Activated CD8-positive, alpha-beta memory T cell treated with anti-CD3 and anti-CD28 coated beads for 24 hours (primary cell): ENCODE results near the gene WFS1.

Source experiments
- DNase-seq: peaks from one replicate; pipeline ENCODE4 v3.0.0-alpha.2; 2020

The WFS1 gene

DNA sequence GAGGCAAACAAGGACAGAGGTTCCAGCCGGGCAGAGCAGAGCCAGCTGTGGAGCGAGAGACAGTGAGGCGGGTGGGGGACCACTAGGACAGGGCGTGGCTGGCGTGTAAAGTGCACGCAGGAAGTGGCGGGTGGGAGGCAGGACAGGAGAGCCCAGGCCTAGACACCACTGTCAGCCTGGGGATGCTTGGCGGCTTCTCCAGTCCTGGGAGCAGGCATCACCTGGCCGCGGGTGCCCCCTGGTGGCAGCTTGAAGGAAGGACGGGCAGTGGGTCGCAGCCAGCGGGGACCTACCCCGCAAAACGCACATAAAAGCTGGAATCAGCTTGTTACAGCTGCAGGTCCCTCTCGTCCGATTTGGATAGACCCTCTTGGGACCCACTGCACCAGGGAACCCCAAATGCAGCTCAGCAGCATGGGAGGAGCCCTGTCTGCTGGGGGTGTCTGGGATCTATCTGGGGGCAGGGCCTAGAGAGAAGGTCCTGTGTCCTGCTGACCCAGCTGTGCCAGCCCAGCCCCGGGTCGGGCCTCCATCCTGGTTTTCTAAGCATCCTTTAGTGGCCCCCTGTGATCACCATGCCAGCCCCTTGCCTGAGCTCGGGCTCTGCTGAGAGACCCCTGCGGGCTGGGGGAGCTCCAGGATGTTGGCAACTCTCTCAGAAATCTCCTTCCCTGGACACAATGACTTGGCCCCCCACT, 57.7 kb downstream of the WFS1 start:
- peak; percentile 92 for DNase-seq

- no peak for DNase-seq
Observed at GRCh38 chr4:6328526-6328925, 58.9 kb downstream of the WFS1 start.

DNA sequence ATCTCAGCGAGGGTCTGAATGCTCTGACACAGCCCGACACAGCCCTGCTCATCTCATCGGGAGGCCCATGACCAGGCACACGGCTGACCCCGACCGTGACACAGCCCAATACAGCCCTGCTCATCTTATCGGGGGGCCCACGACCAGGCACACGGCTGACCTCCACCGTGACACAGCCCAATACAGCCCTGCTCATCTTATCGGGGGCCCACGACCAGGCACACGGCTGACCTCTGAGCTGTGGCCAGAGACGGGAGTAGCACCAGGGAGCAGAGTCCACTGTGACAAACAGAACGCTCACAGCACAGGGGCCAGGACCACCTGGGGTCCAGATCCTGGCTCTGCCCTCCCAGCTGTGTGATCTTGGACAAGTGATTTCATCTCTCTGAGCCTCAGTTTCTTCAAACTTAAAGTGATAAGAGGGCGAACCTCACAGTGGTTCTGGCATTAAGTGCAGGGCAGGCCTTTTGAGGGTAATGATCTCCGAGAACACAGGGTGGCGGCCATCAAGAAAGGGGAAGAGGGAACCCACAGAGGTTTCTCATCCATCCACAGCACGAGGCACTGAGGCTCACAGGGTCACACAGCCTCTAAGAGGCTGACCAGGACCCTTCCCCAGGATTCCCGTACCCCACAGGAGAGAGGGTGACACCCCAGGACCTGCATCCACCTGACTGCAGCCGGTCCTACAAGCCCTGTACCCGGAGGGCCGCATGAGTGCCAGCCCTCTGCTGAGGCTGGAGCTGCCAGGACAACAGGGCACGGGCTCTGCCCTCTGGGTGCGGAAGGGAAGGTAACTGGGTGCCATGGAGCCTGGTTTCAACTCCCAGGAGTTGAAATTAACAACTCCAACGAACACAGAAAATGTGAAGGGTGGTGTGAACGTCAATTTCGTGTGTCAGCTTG, 60.1 kb downstream of the WFS1 start:
- DNase-seq = no peak

DNA sequence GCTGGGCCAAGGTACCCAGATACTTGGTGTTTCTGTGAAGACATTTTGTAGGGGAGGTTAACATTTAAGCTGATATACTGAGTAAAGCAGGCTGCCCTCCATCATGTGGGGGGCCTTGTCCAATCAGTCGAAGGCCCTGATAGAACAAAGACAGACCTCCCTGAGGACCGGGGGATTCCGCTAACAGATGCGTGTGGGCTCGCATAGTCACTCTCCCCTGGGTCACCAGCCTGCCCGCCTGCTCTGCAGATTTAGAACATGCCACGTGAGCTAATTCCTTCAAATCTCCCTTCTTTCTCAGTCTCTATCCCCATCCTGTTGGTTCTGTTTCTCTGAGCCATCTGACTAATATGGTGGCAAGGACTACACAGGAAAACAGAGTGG, 60.7 kb downstream of the WFS1 start:
- no peak for DNase-seq

DNA sequence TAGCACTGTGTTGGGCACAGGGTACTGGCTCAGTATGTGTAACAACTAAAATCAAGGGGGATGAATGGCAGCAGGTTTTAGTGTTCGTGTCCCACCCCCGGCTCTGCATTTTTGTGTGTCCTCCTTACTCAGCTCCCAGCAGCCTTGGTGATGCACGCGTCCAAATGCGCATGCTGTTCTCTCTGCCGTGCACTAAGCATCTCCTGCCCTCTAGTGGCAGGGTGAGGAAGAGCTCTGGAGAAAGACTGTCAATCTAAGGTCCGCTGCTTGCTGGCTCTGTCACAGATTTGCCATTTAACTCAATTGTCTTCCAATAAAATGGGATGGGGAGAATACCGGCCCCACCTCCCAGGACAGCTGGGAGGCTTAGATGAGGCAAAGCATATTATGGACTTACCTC, 61.4 kb downstream of the WFS1 start:
- DNase-seq = no peak

GRCh38 chr4:6331468-6331867, 61.8 kb downstream of the WFS1 start:
- no peak for DNase-seq

DNA sequence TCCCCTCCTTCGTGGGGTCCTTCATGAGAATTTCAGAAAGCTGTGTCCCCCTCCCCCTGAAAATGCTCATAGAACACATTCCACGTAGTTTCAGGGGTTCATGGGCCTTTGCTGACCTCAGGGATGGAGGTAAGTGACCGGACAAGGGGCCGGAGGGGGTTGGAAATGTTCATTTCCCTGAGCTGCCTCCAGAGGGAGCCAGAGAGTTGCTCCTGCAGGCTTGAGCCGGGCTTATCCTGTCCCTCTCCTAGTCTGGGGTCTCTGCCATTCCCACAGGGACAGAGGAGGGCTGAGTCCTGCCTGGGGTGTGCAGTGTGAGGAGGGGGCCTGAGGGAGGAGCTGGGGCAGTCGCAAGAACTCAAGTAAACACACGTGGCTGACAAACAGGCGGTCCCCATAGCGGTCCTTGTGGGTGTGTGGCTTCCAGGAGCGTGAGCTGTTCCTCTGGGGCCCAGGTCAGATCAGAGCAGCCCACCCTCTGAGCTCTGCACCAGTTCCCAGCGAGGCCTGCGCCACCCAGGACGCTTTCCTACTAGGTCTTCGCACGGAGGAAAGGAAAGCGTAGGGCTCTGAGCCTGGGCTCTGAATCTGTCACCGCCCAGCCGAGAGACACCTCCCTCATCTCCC, 62.5 kb downstream of the WFS1 start:
- DNase-seq = no peak

DNA sequence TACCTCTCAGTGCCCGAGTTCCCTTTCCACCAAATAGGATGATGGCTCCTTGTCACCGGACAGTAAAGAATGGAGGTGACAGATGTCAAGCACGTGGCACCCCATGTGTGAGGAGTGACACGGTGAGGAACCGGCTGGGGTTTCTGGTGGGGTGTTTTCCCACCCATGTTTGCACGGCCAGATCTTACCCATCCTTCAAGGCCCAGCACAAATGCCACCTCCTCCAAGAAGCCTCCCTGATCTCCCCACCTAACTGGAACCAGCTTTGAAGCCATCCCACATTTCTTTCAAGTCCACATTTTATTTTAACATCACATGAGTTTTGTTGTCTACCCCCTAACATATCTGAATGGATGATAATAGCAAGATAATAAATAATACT, 63.0 kb downstream of the WFS1 start:
- DNase-seq = no peak

DNA sequence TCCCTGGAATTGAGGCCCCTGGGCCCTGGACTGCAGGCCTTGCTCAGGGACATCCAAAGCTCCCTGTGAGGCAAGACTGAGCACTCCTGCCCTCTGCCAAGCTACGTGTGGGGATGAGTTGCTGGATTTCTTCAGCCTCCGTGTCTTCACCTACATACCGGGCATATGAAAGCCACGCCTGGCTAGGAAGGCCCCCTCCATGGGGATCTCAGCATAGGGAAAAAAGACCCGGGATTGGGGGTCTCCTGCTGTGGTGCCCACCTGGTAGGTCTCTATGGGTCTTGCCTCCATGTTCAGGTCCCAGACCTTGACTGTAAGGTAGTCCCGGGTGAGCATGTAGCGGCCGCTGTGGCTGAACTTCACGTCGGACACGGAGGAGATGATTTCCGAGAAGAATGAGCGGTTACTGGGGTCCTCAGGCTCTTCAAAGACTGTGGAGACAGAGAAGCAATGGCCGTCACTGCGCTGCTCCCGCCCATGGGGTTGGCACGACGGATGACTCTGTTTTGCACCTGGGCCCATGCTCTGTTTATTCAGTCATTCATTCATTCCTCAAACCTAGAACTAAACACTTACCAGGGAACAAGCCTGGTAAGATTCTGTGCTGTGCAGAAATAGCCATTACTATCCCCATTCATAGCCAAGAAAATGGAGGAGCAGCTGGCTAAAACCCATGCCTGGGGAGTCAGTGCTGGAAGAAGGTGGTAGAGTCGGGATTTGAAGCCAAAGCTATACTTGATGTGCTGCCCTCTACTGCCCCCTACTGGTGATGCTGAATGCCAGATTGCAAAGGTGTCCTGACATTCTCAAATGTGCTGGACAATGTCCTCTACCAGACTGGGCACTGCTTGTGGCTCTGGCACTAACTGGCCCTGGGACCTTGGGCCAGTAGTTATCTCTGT, 63.9 kb downstream of the WFS1 start:
- DNase-seq = no peak

GRCh38 chr4:6334203-6334887, 64.7 kb downstream of the WFS1 start:
- no peak for DNase-seq

GRCh38 chr4:6335040-6335590, 65.5 kb downstream of the WFS1 start:
- no peak for DNase-seq

- DNase-seq = no peak
Observed at GRCh38 chr4:6336166-6336565, 66.5 kb downstream of the WFS1 start.

DNA sequence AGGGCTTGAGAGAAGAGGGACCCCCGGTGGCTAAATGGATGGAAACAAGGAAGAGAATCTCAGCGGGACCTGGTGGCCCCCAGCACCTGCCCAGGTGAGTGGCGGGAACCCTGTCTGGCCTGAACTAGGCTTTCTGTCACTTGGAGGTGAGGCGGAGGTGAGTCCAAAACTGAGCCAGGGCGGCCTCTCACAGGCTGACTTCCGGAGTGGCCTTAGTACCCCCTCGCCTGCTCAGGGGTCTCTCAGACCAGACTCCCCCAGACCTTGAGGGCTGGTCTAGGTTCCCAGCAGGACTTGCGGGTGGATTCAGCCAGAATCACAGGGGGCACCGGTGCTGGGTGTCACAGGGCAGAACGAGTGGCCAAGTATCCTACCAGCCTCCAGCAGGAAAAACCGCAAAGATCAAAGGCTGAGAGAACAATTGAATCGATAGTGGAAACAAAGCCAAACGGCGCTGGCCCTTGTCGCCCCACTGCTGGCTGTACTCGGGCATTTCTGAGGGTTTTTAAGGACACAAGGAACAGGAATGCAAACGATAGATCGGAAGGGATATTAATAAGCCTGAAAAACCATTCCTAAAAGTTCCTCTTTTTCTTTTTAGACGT, 67.8 kb downstream of the WFS1 start:
- no peak for DNase-seq

GRCh38 chr4:6338175-6338950, 68.7 kb downstream of the WFS1 start:
- DNase-seq = no peak

- DNase-seq = no peak
Observed at GRCh38 chr4:6338951-6339817, 69.5 kb downstream of the WFS1 start.

DNA sequence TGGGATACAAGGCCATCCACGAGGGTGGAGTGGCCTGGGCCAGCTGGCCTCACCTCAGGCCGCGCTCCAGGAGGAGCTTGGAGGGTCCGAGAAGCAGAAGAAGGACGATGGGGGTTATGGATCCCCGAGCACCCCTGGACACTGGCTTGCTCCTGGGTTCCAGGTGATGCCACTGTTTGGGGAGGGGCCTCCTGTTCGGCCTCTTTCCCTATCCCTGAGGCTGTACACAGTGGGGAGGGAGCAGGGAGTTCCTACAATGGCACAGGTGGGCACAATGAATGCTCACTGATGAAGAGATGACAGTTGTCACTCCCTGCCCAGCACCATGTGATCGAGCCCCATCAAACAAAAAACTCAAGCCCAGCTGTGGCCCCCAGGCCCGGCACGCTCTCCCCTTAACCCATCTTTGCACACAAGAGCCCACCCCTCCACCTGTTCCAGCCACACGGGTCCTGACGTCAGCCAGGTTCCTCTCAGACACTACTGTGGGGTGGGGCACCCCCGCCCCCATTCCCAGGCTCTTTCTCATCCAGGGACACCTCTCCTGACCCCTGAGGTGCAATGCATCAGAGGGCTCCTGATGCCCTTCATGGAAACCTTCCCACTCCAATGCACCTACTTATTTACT, 70.3 kb downstream of the WFS1 start:
- DNase-seq = no peak

- no peak for DNase-seq
Observed at GRCh38 chr4:6340446-6341015, 70.9 kb downstream of the WFS1 start.

- no peak for DNase-seq
Observed at GRCh38 chr4:6341696-6342095, 72.0 kb downstream of the WFS1 start.
